GM12864 (cell line): Measurements from ENCODE around the gene NUTF2.

Experiments used
- DNase-seq: peaks from one replicate; pipeline ENCODE4 v3.0.0-alpha.2; 2011; ENCODE audit warnings: low read depth
- H3K4me3 ChIP-seq: 2 replicates; pipeline ENCODE4 v1.5.1; 2011; ENCODE audit warnings: mild to moderate bottlenecking, low read depth, low read length, control low read depth
- TF ChIP-seq, protein P1 (sequence below): IDR thresholded peaks from 2 replicates; pipeline ENCODE4 v1.5.1; 2011; ENCODE audit warnings: low read depth, mild to moderate bottlenecking, moderate library complexity, low read length, control low read depth, inconsistent platforms; ENCODE audit errors: missing control alignments

Gene NUTF2

GRCh38 chr16:67865318-67865717, 18.6 kb downstream of the NUTF2 start:
- H3K4me3 ChIP-seq, result no peak overlapping the region
- TF ChIP-seq, protein P1, sequence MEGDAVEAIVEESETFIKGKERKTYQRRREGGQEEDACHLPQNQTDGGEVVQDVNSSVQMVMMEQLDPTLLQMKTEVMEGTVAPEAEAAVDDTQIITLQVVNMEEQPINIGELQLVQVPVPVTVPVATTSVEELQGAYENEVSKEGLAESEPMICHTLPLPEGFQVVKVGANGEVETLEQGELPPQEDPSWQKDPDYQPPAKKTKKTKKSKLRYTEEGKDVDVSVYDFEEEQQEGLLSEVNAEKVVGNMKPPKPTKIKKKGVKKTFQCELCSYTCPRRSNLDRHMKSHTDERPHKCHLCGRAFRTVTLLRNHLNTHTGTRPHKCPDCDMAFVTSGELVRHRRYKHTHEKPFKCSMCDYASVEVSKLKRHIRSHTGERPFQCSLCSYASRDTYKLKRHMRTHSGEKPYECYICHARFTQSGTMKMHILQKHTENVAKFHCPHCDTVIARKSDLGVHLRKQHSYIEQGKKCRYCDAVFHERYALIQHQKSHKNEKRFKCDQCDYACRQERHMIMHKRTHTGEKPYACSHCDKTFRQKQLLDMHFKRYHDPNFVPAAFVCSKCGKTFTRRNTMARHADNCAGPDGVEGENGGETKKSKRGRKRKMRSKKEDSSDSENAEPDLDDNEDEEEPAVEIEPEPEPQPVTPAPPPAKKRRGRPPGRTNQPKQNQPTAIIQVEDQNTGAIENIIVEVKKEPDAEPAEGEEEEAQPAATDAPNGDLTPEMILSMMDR, result peak; percentile 54
- no peak for DNase-seq

GRCh38 chr16:67868290-67868689, 21.6 kb downstream of the NUTF2 start:
- TF ChIP-seq, protein P1, result no peak
- DNase-seq, result no peak
- no peak overlapping the region for H3K4me3 ChIP-seq

GRCh38 chr16:67869653-67870052, 22.9 kb downstream of the NUTF2 start:
- TF ChIP-seq, protein P1, result no peak
- DNase-seq, result no peak
- H3K4me3 ChIP-seq, result no peak overlapping the region

DNA sequence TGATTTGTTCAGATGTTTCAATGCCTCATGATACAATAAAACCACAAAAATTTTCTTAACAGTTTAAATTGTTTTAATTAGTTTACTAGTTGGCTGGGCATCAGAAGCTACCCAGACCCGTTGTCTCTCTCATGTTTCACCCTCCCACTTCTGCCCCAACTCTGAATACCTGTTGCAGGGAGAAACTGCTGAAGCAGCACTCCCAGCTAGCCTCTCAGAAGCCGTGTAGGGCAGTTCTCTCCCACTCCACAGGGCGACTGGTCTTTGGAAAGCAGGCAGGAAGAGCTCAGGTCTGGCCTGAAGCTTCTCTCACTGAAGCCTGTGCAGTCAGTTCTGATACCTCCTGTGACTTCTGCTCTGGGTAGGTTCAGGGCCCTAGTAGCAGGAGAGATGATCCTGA, 24.5 kb downstream of the NUTF2 start:
- DNase-seq, result no peak
- H3K4me3 ChIP-seq, result no peak overlapping the region
- TF ChIP-seq, protein P1, result no peak

DNA sequence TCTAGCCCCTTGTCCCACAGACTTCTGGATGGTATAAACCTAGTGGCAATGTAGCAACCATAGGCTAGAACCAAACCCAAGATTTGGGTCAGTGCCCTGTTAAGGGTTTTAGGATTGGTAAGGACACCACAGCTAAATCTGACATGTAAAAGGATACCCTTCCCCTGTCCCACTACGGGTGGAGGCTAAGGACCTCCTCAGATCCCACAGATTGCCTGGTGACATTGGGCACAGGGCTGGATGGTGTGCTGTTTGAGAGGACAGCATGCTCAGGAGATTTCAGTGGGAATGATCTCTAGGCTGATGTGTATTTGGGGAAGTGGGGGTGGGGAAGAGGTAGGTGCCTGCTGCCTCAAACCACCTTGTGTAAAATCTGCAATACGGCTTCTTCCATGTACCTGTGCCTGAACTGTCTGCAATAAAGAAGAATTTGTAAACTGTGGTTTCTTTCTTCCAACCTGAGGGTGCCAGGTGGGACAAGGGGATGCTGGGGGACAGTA, 25.4 kb downstream of the NUTF2 start:
- no peak for DNase-seq
- TF ChIP-seq, protein P1, result no peak
- H3K4me3 ChIP-seq, result peak overlapping the region; percentile 70

DNA sequence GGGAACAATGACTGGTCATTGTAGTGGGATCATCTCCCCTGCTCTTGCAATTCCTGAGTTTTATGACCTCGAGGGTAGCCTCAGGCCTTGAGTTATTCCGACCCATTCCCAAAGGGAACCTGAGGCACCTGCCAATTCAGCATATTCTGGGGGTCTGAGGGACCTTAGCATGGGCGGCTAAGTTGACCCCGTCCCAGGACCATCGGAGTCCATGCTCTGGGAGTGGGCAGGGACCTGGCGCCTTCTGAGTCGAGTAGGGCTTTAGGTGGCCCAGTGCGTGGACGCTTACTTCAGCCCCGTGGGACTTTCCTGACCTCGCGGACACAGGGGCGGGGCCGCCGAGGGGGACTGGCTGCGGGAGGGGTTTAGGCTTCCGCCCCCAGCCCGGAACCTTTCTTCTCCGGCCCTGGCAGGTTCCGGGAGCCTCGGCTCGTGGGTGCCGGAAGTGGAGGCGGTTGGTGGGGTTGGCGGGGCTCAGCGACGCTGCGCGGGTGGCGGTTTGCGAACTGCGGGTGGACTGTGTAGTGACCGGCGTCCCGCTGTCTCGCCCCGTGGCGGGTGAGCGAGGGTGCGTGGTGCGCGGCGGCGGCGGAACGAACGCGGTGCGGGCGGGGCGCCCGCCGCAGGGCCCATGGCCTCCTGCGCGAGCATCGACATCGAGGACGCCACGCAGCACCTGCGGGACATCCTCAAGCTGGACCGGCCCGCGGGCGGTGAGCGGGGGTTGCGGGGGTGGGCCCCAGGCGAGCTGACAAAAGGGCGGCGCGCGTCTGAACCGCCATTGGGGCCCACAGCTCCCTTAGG, 26.1 kb downstream of the NUTF2 start, which contains the start of gene EDC4:
Gene EDC4, plus strand, starts transcription at position 422 of the 804 bp plus-strand sequence. Its CDS starts 210 bp downstream, at position 632.
- H3K4me3 ChIP-seq, result peak within 1 kb of the TSS; percentile 70
- TF ChIP-seq, protein P1, result no peak
- DNase-seq, result peak; percentile 51
